Esophagus (tissue), 2 donors: ENCODE measurements around the gene HBD. TPM values are rescaled to one million over a fixed set of nuclear protein-coding genes. Genes with fewer than 3 reads are reported as not detected.

Experiments
- H3K27ac ChIP-seq, 2 donors: one replicate each; pipeline ENCODE4 v1.5.1; 2013; ENCODE audit warnings: low read depth in 2 of 2, mild to moderate bottlenecking in 2 of 2, inconsistent platforms in 1 of 2, low read length in 1 of 2, moderate library complexity in 1 of 2
- H3K27me3 ChIP-seq, 2 donors: one replicate each; pipeline ENCODE4 v1.6.1; 2013; ENCODE audit warnings: low read length in 2 of 2, control low read depth in 1 of 2, mild to moderate bottlenecking in 1 of 2; ENCODE audit not compliant: insufficient read depth in 2 of 2, control insufficient read depth in 1 of 2
- H3K36me3 ChIP-seq, 2 donors: one replicate each; pipeline ENCODE4 v1.6.1; 2013; ENCODE audit warnings: low read length in 1 of 2; ENCODE audit not compliant: control insufficient read depth in 2 of 2, insufficient read depth in 2 of 2
- H3K4me1 ChIP-seq, 2 donors: one replicate each; pipeline ENCODE4 v1.6.1; 2013; ENCODE audit warnings: low read length in 1 of 2; ENCODE audit not compliant: control insufficient read depth in 2 of 2, insufficient read depth in 2 of 2
- H3K4me3 ChIP-seq, 2 donors: one replicate each; pipeline ENCODE4 v1.5.1; 2013; ENCODE audit warnings: low read length in 2 of 2, mild to moderate bottlenecking in 2 of 2, low read depth in 1 of 2, moderate library complexity in 1 of 2
- H3K9me3 ChIP-seq, 2 donors: one replicate each; pipeline ENCODE4 v1.6.1; 2013; ENCODE audit warnings: mild to moderate bottlenecking in 2 of 2, low read depth in 1 of 2, low read length in 1 of 2, moderate library complexity in 1 of 2; ENCODE audit not compliant: control insufficient read depth in 2 of 2, insufficient read depth in 1 of 2
- WGBS, 2 donors: extraction: QIAGEN DNeasy Blood & Tissue Kit; methylation state at CpG; one replicate each; pipeline ENCODE4 v1.1.7; 2013; 5-methylcytosine and 5-hydroxymethylcytosine counted together
- polyA plus RNA-seq, 2 donors: library from polyadenylated mRNA; stranded (reverse); fragments of 200-250 nt; gene quantifications; one replicate each; pipeline ENCODE4 v1.2.3, GENCODE V29; 2013
- donor health status: healthy with polysubstance abuse.
- donor health status: Bipolar disorder and iron deficiency.

The HBD gene
- polyA plus RNA-seq, 2 donors: not detected

DNA sequence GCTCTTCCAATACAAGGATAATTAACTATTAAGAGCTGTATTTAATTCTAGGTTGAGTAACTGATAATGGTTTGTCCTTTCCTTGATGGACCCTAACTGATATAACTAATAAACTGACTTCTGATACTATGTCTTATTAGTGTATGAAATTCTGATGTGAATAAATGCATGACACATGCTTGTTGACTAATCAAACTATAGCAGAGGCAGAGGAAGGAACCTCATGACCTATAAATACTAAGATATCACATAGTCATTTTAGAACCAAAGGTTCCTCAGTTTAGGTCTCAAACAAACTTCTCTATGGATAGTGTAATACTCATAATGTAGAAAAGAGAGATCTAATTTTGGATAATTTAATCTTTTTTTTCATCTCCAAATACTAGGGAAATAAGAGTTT, 4.8 kb upstream of the HBD start:
- no peaks in the 10 kb centered on the region for H3K36me3 ChIP-seq
- no peak overlapping the region for H3K4me3 ChIP-seq
- no peaks in the 10 kb centered on the region for H3K27me3 ChIP-seq

DNA sequence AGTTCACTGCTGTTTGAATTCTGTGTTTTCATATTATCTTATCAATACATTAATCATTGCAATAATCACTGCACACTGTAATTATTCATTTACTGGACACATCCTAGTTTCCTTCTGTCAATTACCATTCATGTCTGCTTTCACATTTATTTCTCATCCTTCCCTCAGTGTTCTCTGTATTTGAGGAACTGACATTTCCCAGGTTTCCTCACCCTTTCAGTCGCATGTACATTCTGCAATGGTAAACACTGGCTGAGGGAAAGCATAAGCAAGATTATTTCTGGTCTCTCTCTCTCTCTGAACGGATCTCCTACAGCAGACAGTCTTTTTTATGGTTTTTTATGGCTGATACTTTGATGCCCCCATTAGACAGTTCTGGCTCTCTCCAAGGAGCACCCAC, 4.2 kb upstream of the HBD start:
- no peaks in the 10 kb centered on the region for H3K27me3 ChIP-seq
- no peaks in the 10 kb centered on the region for H3K36me3 ChIP-seq
- H3K4me3 ChIP-seq: no peak overlapping the region
- H3K27ac ChIP-seq: no peak overlapping the region
- H3K4me1 ChIP-seq: no peaks in the 10 kb centered on the region
- H3K9me3 ChIP-seq: no peaks in the 10 kb centered on the region
- 42 to 43% methylated on average over 2 of the region's 2 CpGs for WGBS, 2 donors

More for the DNA sequence above, 4.8 kb upstream of the HBD start:
- Histone ChIP-seq H3K27ac (no peak overlapping the region), H3K4me1 (no peaks in the 10 kb centered on the region), H3K9me3 (no peaks in the 10 kb centered on the region)

DNA sequence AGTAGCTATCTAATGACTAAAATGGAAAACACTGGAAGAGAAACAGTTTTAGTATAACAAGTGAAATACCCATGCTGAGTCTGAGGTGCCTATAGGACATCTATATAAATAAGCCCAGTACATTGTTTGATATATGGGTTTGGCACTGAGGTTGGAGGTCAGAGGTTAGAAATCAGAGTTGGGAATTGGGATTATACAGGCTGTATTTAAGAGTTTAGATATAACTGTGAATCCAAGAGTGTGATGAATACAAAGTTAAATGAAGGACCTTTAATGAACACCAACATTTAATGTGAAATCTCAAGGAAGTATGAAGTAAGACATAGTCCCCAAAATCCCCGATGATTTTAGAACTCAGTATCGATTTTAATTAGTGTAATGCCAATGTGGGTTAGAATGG, 3.1 kb upstream of the HBD start:
- Histone ChIP-seq H3K27ac (no peak overlapping the region), H3K4me3 (no peak overlapping the region), H3K36me3 (no peaks in the 10 kb centered on the region), H3K4me1 (no peaks in the 10 kb centered on the region), H3K27me3 (no peaks in the 10 kb centered on the region), H3K9me3 (peaks cover 0 to 2% of the 10 kb centered on the region in 2 donors)
- 51 to 92% methylated on average over 2 of the region's 2 CpGs for WGBS, 2 donors

DNA sequence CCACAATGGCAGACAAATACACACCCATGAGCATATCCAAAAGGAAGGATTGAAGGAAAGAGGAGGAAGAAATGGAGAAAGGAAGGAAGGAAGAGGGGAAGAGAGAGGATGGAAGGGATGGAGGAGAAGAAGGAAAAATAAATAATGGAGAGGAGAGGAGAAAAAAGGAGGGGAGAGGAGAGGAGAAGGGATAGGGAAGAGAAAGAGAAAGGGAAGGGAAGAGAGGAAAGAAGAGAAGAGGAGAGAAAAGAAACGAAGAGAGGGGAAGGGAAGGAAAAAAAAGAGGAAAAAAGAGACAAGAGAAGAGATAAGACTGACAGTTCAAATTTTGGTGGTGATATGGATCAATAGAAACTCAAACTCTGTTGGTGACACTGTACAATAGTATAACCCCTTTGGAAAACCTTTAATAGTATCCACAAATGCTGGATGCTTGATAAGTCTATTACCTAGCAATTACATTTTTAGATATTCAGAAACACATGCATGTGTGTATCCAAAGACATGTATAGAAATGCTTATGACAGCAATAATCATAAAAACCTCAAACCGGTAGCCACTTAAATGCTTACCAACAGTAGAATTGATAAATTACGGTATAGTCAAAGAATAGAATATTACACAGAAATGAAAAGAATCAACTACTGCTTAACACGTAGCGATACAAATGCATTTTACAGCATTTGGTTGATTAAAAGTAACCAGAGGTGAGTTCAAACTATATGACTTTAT, 1.2 kb upstream of the HBD start:
- WGBS, 2 donors: 85 to 87% methylated on average over 5 of the region's 5 CpGs
- H3K4me3 ChIP-seq: no peak overlapping the region
- H3K36me3 ChIP-seq: no peaks in the 10 kb centered on the region
- H3K4me1 ChIP-seq: no peaks in the 10 kb centered on the region
- H3K9me3 ChIP-seq: peaks cover 0 to 2% of the 10 kb centered on the region in 2 donors
- H3K27me3 ChIP-seq: no peaks in the 10 kb centered on the region
- H3K27ac ChIP-seq: no peak overlapping the region

DNA sequence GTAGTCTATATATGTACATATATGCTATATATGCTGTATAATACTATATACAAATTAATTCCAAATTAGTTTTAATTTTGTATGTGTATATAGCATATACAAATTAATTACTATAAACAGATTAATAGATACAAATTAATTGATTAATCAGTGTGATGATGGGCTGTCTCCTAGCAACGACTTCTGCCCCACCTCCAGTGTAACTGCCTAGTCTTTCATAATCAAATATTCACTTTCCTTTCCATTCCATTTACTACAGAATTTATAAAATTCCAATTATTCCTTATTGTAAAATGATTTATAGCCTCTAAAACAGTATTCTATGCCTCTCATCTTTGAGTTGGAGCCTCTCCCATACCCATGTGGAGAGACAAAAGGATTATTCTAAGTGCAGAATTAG, 976 bp downstream of the HBD start:
- H3K27ac ChIP-seq: no peak overlapping the region
- WGBS, 2 donors: 60 to 69% methylated on average over 1 of the region's 1 CpG
- H3K4me1 ChIP-seq: no peaks in the 10 kb centered on the region
- no peaks in the 10 kb centered on the region for H3K27me3 ChIP-seq
- no peak overlapping the region for H3K4me3 ChIP-seq
- H3K36me3 ChIP-seq: no peaks in the 10 kb centered on the region
- peaks cover 0 to 2% of the 10 kb centered on the region in 2 donors for H3K9me3 ChIP-seq

DNA sequence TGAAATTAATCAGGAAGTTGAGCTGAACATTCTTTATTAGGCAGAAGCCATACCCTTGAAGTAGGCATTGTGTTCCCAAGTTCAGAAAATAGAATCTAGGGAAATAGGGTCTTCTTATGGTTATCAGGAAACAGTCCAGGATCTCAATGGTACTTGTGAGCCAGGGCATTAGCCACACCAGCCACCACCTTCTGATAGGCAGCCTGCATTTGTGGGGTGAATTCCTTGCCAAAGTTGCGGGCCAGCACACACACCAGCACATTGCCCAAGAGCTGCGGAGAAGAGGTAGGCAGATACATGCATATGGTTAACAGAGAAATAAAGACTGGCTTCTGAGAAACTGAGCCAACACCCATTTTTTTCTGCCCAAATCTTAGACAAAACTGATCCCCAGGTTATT, 1.5 kb downstream of the HBD start:
- 98 to 100% methylated on average over 2 of the region's 2 CpGs for WGBS, 2 donors

DNA sequence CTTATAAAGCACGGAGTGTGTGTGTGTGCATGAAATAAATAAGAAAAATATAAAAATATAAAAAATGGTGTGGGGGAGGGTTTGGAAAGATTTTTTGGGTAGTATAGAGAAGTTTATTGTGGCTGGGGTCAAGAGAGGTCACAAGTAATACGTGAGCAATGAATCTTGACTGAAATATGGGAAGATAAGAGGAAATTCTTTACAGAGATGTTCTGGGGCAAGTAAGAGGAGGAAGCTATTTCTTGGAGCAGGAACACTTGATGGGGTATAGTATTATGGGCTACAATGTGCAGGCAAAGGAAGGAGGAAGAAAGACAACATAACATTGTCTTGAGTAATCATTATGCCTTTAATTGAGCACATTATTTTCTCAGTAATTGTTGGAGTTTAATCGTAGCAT, 2.1 kb downstream of the HBD start:
- peaks cover 0 to 2% of the 10 kb centered on the region in 2 donors for H3K9me3 ChIP-seq
- WGBS, 2 donors: 64 to 73% methylated on average over 3 of the region's 3 CpGs

More for the DNA sequence above, 1.5 kb downstream of the HBD start:
- H3K9me3 ChIP-seq: peaks cover 0 to 2% of the 10 kb centered on the region in 2 donors
- no peak overlapping the region for H3K4me3 ChIP-seq
- no peaks in the 10 kb centered on the region for H3K36me3 ChIP-seq
- no peaks in the 10 kb centered on the region for H3K4me1 ChIP-seq
- no peak overlapping the region for H3K27ac ChIP-seq
- no peaks in the 10 kb centered on the region for H3K27me3 ChIP-seq

DNA sequence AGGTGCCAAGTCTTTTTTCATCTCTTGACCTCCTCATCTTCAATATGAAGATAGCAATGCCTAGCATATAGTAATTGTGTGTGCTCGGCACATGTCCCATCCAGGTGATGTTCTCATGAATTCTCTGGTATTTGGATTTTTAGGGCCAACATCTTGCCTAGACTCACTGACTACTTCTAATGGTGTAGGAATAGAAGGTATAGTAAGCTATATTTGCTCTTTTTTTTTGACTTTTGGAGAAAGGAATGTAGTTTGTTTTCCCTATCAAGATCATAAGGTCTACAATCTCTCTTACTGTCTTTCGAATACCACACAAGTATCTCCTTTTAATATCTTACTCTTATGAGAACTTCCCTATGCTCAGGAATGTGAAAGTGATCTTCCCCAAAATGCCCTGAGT, 3.2 kb downstream of the HBD start:
- Histone ChIP-seq H3K36me3 (no peaks in the 10 kb centered on the region), H3K4me3 (no peak overlapping the region), H3K27me3 (no peaks in the 10 kb centered on the region), H3K4me1 (no peaks in the 10 kb centered on the region), H3K27ac (no peak overlapping the region), H3K9me3 (peaks cover 0 to 9% of the 10 kb centered on the region in 2 donors)
- 83 to 95% methylated on average over 2 of the region's 2 CpGs for WGBS, 2 donors

More for the DNA sequence above, 2.1 kb downstream of the HBD start:
- no peak overlapping the region for H3K27ac ChIP-seq
- no peaks in the 10 kb centered on the region for H3K36me3 ChIP-seq
- no peaks in the 10 kb centered on the region for H3K27me3 ChIP-seq
- no peaks in the 10 kb centered on the region for H3K4me1 ChIP-seq
- no peak overlapping the region for H3K4me3 ChIP-seq

DNA sequence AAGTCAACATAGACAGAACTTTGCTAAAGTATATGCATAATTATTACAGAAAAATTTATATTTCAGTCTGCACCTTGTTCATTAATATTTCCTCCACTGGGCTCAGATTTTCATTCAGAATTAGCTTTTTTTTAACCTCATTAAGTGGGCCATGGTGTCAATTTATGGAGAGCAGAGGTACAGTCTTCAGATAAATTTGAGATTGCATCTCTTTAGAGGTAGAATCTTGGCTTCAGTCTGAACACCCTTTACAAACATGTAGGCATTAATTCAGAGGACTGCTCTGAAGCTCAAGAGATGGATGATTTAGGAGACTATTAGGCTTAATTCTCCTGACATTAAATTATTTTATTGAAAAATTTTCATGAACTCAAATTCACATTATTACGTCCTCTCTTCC, 4.0 kb downstream of the HBD start:
- Histone ChIP-seq H3K27ac (no peak overlapping the region), H3K9me3 (peaks cover 0 to 9% of the 10 kb centered on the region in 2 donors)
- 83 to 91% methylated on average over 1 of the region's 1 CpG for WGBS, 2 donors

DNA sequence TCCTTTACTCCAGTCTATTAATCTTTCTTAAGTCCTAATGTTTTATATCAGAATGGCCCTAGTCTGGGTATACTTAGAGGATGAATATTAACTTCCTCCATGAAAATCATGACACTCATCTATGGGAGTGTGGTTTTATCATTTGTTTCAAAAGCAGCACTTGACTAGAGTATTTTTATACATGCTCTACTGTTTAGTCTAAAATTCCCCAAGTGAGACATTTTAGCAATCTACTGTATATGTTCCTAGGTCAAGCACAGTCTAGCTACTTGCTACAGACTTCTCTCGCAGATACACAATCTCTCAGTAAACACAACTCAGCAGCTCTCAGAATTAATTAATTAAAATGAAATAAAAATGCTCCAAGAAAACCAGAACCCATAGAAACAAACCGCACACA, 4.5 kb downstream of the HBD start:
- Histone ChIP-seq H3K36me3 (no peaks in the 10 kb centered on the region), H3K4me3 (no peak overlapping the region), H3K9me3 (peaks cover 0 to 9% of the 10 kb centered on the region in 2 donors), H3K27me3 (no peaks in the 10 kb centered on the region), H3K4me1 (no peaks in the 10 kb centered on the region), H3K27ac (no peak overlapping the region)
- 75 to 77% methylated on average over 2 of the region's 2 CpGs for WGBS, 2 donors

More for the DNA sequence above, 4.0 kb downstream of the HBD start:
- Histone ChIP-seq H3K36me3 (no peaks in the 10 kb centered on the region), H3K27me3 (no peaks in the 10 kb centered on the region), H3K4me1 (no peaks in the 10 kb centered on the region), H3K4me3 (no peak overlapping the region)
